ENCODE measurements around the gene UFSP1. TPM values are rescaled to one million over a fixed set of nuclear protein-coding genes. Genes with fewer than 3 reads are reported as not detected.

The UFSP1 gene
- total and polyA plus RNA-seq, 2 of the 13 experiments (the other 11 are each of a cell fraction or from before 2014, with no cell fraction given): 0.65 to 3.3 TPM

- no peak for TF ChIP-seq KAT7 (CRISPR knock-in tag; IDR thresholded peaks at IDR 0.05; ENCODE audit: borderline replicate concordance)
- TF ChIP-seq NRL (CRISPR knock-in tag; IDR thresholded peaks at IDR 0.05; ENCODE audit: borderline replicate concordance): no peak
- no peak for TF ChIP-seq ZNF335 (CRISPR knock-in tag; IDR thresholded peaks at IDR 0.05)
- TF ChIP-seq NFKB2 (CRISPR knock-in tag; IDR thresholded peaks at IDR 0.05; ENCODE audit: borderline replicate concordance): no peak
- no peak for TF ChIP-seq ZNF788 (CRISPR knock-in tag; IDR thresholded peaks at IDR 0.05; ENCODE audit: borderline replicate concordance)
- no peak for TF ChIP-seq ARID5B (CRISPR knock-in tag; IDR thresholded peaks at IDR 0.05)
- peak; percentile 72 for TF ChIP-seq ATF2 (CRISPR knock-in tag; IDR thresholded peaks at IDR 0.05)
- TF ChIP-seq NR2F1 (CRISPR knock-in tag; IDR thresholded peaks at IDR 0.05): peak in 1 of 2 experiments; percentile 13; a peak in 1 of 4 replicates
- TF ChIP-seq MED8 (CRISPR knock-in tag; IDR thresholded peaks at IDR 0.05; ENCODE audit: insufficient replicate concordance): no peak
- TF ChIP-seq ZNF570 (CRISPR knock-in tag; IDR thresholded peaks at IDR 0.05; ENCODE audit: borderline replicate concordance): no peak
- no peak for TF ChIP-seq HHEX (CRISPR knock-in tag; IDR thresholded peaks at IDR 0.05)
- 0 out of 2 replicates have a peak, but pooled peaks have one; percentile 41 for TF ChIP-seq MAF1 (CRISPR knock-in tag; IDR thresholded peaks at IDR 0.05; ENCODE audit: borderline replicate concordance)
- TF ChIP-seq, protein P1, sequence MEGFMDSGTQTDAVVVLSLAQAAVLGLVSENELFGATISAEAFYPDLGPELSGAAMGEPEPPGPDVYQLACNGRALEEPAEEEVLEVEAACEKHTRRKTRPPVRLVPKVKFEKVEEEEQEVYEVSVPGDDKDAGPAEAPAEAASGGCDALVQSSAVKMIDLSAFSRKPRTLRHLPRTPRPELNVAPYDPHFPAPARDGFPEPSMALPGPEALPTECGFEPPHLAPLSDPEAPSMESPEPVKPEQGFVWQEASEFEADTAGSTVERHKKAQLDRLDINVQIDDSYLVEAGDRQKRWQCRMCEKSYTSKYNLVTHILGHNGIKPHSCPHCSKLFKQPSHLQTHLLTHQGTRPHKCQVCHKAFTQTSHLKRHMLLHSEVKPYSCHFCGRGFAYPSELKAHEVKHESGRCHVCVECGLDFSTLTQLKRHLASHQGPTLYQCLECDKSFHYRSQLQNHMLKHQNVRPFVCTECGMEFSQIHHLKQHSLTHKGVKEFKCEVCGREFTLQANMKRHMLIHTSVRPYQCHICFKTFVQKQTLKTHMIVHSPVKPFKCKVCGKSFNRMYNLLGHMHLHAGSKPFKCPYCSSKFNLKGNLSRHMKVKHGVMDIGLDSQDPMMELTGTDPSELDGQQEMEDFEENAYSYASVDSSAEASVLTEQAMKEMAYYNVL (CRISPR knock-in tag; IDR thresholded peaks at IDR 0.05; ENCODE audit: borderline replicate concordance): no peak
- no peak for TF ChIP-seq ZNF776 (CRISPR knock-in tag; IDR thresholded peaks at IDR 0.05)
- TF ChIP-seq IRX3 (CRISPR knock-in tag; IDR thresholded peaks at IDR 0.05; ENCODE audit: borderline replicate concordance, low read depth): no peak
- 0 out of 2 replicates have a peak, but pooled peaks have one; percentile 34 for TF ChIP-seq CSRNP2 (CRISPR knock-in tag; conservative IDR thresholded peaks at IDR 0.05; ENCODE audit: low read depth)
- TF ChIP-seq ZNF740 (CRISPR knock-in tag; IDR thresholded peaks at IDR 0.05): no peak
- no peak for TF ChIP-seq ZNF350 (CRISPR knock-in tag; IDR thresholded peaks at IDR 0.05; ENCODE audit: borderline replicate concordance, low read depth)
- no peak for TF ChIP-seq ZEB1 (IDR thresholded peaks at IDR 0.05; ENCODE audit: insufficient replicate concordance, low read depth)
These were observed 6.6 kb upstream of the UFSP1 start (continued) for GRCh38 chr7:100895956-100896731.

Measured in HepG2 (cell line).